Gastroesophageal sphincter (tissue), 4 donors: ENCODE measurements around the gene AP3S2. TPM values are rescaled to one million over a fixed set of nuclear protein-coding genes. Genes with fewer than 3 reads are reported as not detected.
"Not testable (repeated sequence)": the region's sequence is repeated elsewhere in the genome, so short reads cannot be mapped to it uniquely, and the experiment has no call there.

ENCODE experiments used
- ATAC-seq: fragments of 150-250 bp; one replicate; pipeline ENCODE4 v1.9.1; 2016; ENCODE audit warnings: mild to moderate bottlenecking, moderate library complexity
- H3K27ac ChIP-seq, 4 donors: fragments of 200-600 bp; sonication (generic) in 3 of 4; 1 replicate in 3 of 4; 2 replicates in 1 of 4; pipeline ENCODE4 v1.5.1; 2016 to 2019
- H3K27me3 ChIP-seq: fragments of 200-600 bp; sonication (generic); one replicate; pipeline ENCODE4 v1.5.1; 2019
- H3K36me3 ChIP-seq, 2 donors: fragments of 200-600 bp; sonication (generic); one replicate each; pipeline ENCODE4 v1.5.1; 2019; ENCODE audit warnings: control low read depth in 1 of 2
- H3K4me1 ChIP-seq, 3 donors: fragments of 200-600 bp; sonication (generic); 1 replicate in 2 of 3; 2 replicates in 1 of 3; pipeline ENCODE4 v1.5.1; 2016 to 2019; ENCODE audit warnings: control low read depth in 2 of 3
- H3K4me3 ChIP-seq, 2 donors: fragments of 200-600 bp; sonication (generic); one replicate each; pipeline ENCODE4 v1.5.1; 2019; ENCODE audit warnings: mild to moderate bottlenecking in 1 of 2, moderate library complexity in 1 of 2
- H3K9me3 ChIP-seq, 3 donors: fragments of 200-600 bp; sonication (generic); one replicate each; pipeline ENCODE4 v1.5.1; 2017 to 2019; ENCODE audit warnings: control low read depth in 2 of 3
- CTCF ChIP-seq, 4 experiments: fragments of 200-600 bp in 2 of 4; fragments of 450-650 bp in 2 of 4; sonication (generic) in 1 of 4; IDR thresholded peaks; one replicate each; pipeline ENCODE4 v1.5.1; 2017 to 2019; ENCODE audit warnings: antibody characterized with exemption in 4 of 4, mild to moderate bottlenecking in 2 of 4, moderate library complexity in 2 of 4
- EP300 ChIP-seq: sonication (generic); formaldehyde crosslinking; IDR thresholded peaks from one replicate; pipeline ENCODE4 v1.6.1; 2017; ENCODE audit warnings: antibody characterized with exemption, mild to moderate bottlenecking
- POLR2A ChIP-seq, 2 donors: fragments of 450-650 bp; IDR thresholded peaks; one replicate each; pipeline ENCODE4 v1.6.1; 2017; ENCODE audit warnings: antibody characterized with exemption in 2 of 2, mild to moderate bottlenecking in 2 of 2, moderate library complexity in 1 of 2
- POLR2AphosphoS5 ChIP-seq: sonication (generic); formaldehyde crosslinking; IDR thresholded peaks from one replicate; pipeline ENCODE4 v1.6.1; 2017; ENCODE audit warnings: antibody characterized with exemption
- WGBS, 2 donors: methylation state at CpG; one replicate each; pipeline ENCODE4 v1.1.5; 2018; ENCODE audit warnings: low coverage in 1 of 2; 5-methylcytosine and 5-hydroxymethylcytosine counted together
- total RNA-seq, 4 donors: library from RNA; depleted of rRNA; stranded (reverse); fragments of >200 nt; gene quantifications; one replicate each; pipeline ENCODE4 v1.1.0, GENCODE V29; 2016

AP3S2 gene
- total RNA-seq, 4 donors from 2014 or later: 38.9 to 60.2 (median 46.2) TPM

- TF ChIP-seq POLR2AphosphoS5 (no peak), POLR2A (IDR thresholded peaks at IDR 0.05) (no peak)
- Histone ChIP-seq H3K36me3 (peaks cover 0 to 75% of the 10 kb centered on the region in 2 donors), H3K27me3 (no peaks in the 10 kb centered on the region), H3K27ac (no peak overlapping the region), H3K4me1 (no peaks in the 10 kb centered on the region), H3K4me3 (no peak overlapping the region), H3K9me3 (no peaks in the 10 kb centered on the region)
- 87 to 89% methylated on average over 6 of the region's 9 CpGs for WGBS, 2 donors
- ATAC-seq: no peak
Observed at GRCh38 chr15:89858661-89859458, 34.9 kb downstream of the AP3S2 start.

GRCh38 chr15:89857673-89858072 is 36.1 kb downstream of the AP3S2 start:
- 72 to 100% methylated on average over 1 to 3 of the region's 3 CpGs for WGBS, 2 donors
- no peaks in the 10 kb centered on the region for H3K9me3 ChIP-seq
- no peak overlapping the region for H3K27ac ChIP-seq
- ATAC-seq: no peak
- H3K36me3 ChIP-seq: peaks cover 0 to 70% of the 10 kb centered on the region in 2 donors
- no peak overlapping the region for H3K4me3 ChIP-seq
- no peaks in the 10 kb centered on the region for H3K4me1 ChIP-seq
- no peak for TF ChIP-seq POLR2A (IDR thresholded peaks at IDR 0.05)
- TF ChIP-seq EP300: no peak
- TF ChIP-seq POLR2AphosphoS5: no peak
- TF ChIP-seq CTCF (IDR thresholded peaks at IDR 0.05): no peak
- no peaks in the 10 kb centered on the region for H3K27me3 ChIP-seq

- no peaks in the 10 kb centered on the region for H3K4me1 ChIP-seq
- ATAC-seq: no peak
- WGBS, 2 donors: 89 to 100% methylated on average over 2 to 3 of the region's 3 CpGs
- no peaks in the 10 kb centered on the region for H3K27me3 ChIP-seq
- TF ChIP-seq EP300 (no peak), CTCF (IDR thresholded peaks at IDR 0.05) (no peak), POLR2AphosphoS5 (no peak), POLR2A (IDR thresholded peaks at IDR 0.05) (no peak)
- no peaks in the 10 kb centered on the region for H3K9me3 ChIP-seq
- peaks cover 0 to 70% of the 10 kb centered on the region in 2 donors for H3K36me3 ChIP-seq
- no peak overlapping the region for H3K27ac ChIP-seq
- no peak overlapping the region for H3K4me3 ChIP-seq
Observed at GRCh38 chr15:89855948-89856347, 37.8 kb downstream of the AP3S2 start.

- not testable (repeated sequence) for ATAC-seq
- WGBS, 2 donors: no CpG with 5 or more reads among the region's 17 CpGs
Observed at GRCh38 chr15:89854863-89855262, 38.9 kb downstream of the AP3S2 start.

GRCh38 chr15:89852342-89852995 is 41.3 kb downstream of the AP3S2 start:
- Histone ChIP-seq H3K4me1 (no peaks in the 10 kb centered on the region), H3K36me3 (peaks cover 0 to 71% of the 10 kb centered on the region in 2 donors), H3K27ac (no peak overlapping the region), H3K4me3 (no peak overlapping the region), H3K9me3 (no peaks in the 10 kb centered on the region), H3K27me3 (no peaks in the 10 kb centered on the region)
- TF ChIP-seq POLR2AphosphoS5 (no peak), CTCF (IDR thresholded peaks at IDR 0.05) (no peak), EP300 (no peak), POLR2A (IDR thresholded peaks at IDR 0.05) (no peak)
- 94 to 100% methylated on average over 2 to 3 of the region's 3 CpGs for WGBS, 2 donors
- no peak for ATAC-seq

More at GRCh38 chr15:89854863-89855262, 38.9 kb downstream of the AP3S2 start:
- peaks cover 0 to 68% of the 10 kb centered on the region in 2 donors for H3K36me3 ChIP-seq
- not testable (repeated sequence) for H3K4me1 ChIP-seq, H3K4me3 ChIP-seq, H3K9me3 ChIP-seq, H3K27me3 ChIP-seq, H3K27ac ChIP-seq
